ENCODE results near the gene FNIP1. TPM values are rescaled to one million over a fixed set of nuclear protein-coding genes. Genes with fewer than 3 reads are reported as not detected.

Gene FNIP1
- polyA plus RNA-seq, 1 donor from 2014 or later, result 18.1 TPM

- no peaks in the 10 kb centered on the region for H3K36me3 ChIP-seq (ENCODE audit: insufficient read depth, low read length)
- no peak overlapping the region for H3K9ac ChIP-seq (ENCODE audit: low read length)
- no peaks in the 10 kb centered on the region for H4K20me1 ChIP-seq (ENCODE audit: insufficient read depth)
- no peaks in the 10 kb centered on the region for H3K9me2 ChIP-seq (ENCODE audit: insufficient read depth, low read length)
- H3K9me3 ChIP-seq (ENCODE audit: low read length), result no peaks in the 10 kb centered on the region
- H3K4me2 ChIP-seq (ENCODE audit: low read length), result no peak overlapping the region
- no peaks in the 10 kb centered on the region for H3F3A ChIP-seq (ENCODE audit: insufficient read depth, low read length, poor library complexity, severe bottlenecking)
- H3K79me2 ChIP-seq (replicated peaks; ENCODE audit: insufficient read depth, low read length), result no peaks in the 10 kb centered on the region
- no peak overlapping the region for H3K4me3 ChIP-seq (ENCODE audit: low read length)
- no peaks in the 10 kb centered on the region for H3K27me3 ChIP-seq (ENCODE audit: insufficient read depth, low read depth, low read length)
- H3K27ac ChIP-seq (ENCODE audit: low read length), result no peak overlapping the region
- TF ChIP-seq MXI1 (conservative IDR thresholded peaks at IDR 0.05; ENCODE audit: poor library complexity, severe bottlenecking), result no peak
- no peak for TF ChIP-seq POLR2AphosphoS5 (IDR thresholded peaks at IDR 0.05)
- TF ChIP-seq REST (IDR thresholded peaks at IDR 0.05; ENCODE audit: borderline replicate concordance), result no peak
- no peak for TF ChIP-seq EZH2 (IDR thresholded peaks at IDR 0.05; ENCODE audit: borderline replicate concordance, insufficient read depth, low read length, poor library complexity, severe bottlenecking)
- no peak for TF ChIP-seq TAF1 (IDR thresholded peaks at IDR 0.05; ENCODE audit: low read depth)
- no peak for TF ChIP-seq RAD21 (conservative IDR thresholded peaks at IDR 0.05)
- no peak for TF ChIP-seq CTCF (IDR thresholded peaks at IDR 0.05; ENCODE audit: poor library complexity, severe bottlenecking)
- TF ChIP-seq SMC3 (conservative IDR thresholded peaks at IDR 0.05; ENCODE audit: poor library complexity), result no peak
- no peak for TF ChIP-seq EP300 (conservative IDR thresholded peaks at IDR 0.05; ENCODE audit: poor library complexity, severe bottlenecking)
- H2AFZ ChIP-seq (ENCODE audit: low read depth, low read length), result no peak overlapping the region
Measured at GRCh38 chr5:131814990-131815389, 18.2 kb upstream of the FNIP1 start.

- no peaks in the 10 kb centered on the region for H3K9me3 ChIP-seq (ENCODE audit: low read length)
- no peaks in the 10 kb centered on the region for H3K36me3 ChIP-seq (ENCODE audit: insufficient read depth, low read length)
- H3K27ac ChIP-seq (ENCODE audit: low read length), result no peak overlapping the region
- no peaks in the 10 kb centered on the region for H3K27me3 ChIP-seq (ENCODE audit: insufficient read depth, low read depth, low read length)
- no peak for TF ChIP-seq POLR2AphosphoS5 (IDR thresholded peaks at IDR 0.05)
- no peak for TF ChIP-seq RAD21 (conservative IDR thresholded peaks at IDR 0.05)
- no peak for TF ChIP-seq EZH2 (IDR thresholded peaks at IDR 0.05; ENCODE audit: borderline replicate concordance, insufficient read depth, low read length, poor library complexity, severe bottlenecking)
- no peak for TF ChIP-seq EP300 (conservative IDR thresholded peaks at IDR 0.05; ENCODE audit: poor library complexity, severe bottlenecking)
- no peak for TF ChIP-seq SMC3 (conservative IDR thresholded peaks at IDR 0.05; ENCODE audit: poor library complexity)
- no peak for TF ChIP-seq MXI1 (conservative IDR thresholded peaks at IDR 0.05; ENCODE audit: poor library complexity, severe bottlenecking)
- no peak for TF ChIP-seq TAF1 (IDR thresholded peaks at IDR 0.05; ENCODE audit: low read depth)
- TF ChIP-seq CTCF (IDR thresholded peaks at IDR 0.05; ENCODE audit: poor library complexity, severe bottlenecking), result no peak
- TF ChIP-seq REST (IDR thresholded peaks at IDR 0.05; ENCODE audit: borderline replicate concordance), result no peak
- no peaks in the 10 kb centered on the region for H3K79me2 ChIP-seq (replicated peaks; ENCODE audit: insufficient read depth, low read length)
- H3K4me2 ChIP-seq (ENCODE audit: low read length), result no peak overlapping the region
- no peak overlapping the region for H2AFZ ChIP-seq (ENCODE audit: low read depth, low read length)
- no peak overlapping the region for H3K4me3 ChIP-seq (ENCODE audit: low read length)
- no peaks in the 10 kb centered on the region for H3F3A ChIP-seq (ENCODE audit: insufficient read depth, low read length, poor library complexity, severe bottlenecking)
- H3K9ac ChIP-seq (ENCODE audit: low read length), result no peak overlapping the region
- H3K9me2 ChIP-seq (ENCODE audit: insufficient read depth, low read length), result no peaks in the 10 kb centered on the region
- no peaks in the 10 kb centered on the region for H4K20me1 ChIP-seq (ENCODE audit: insufficient read depth)
Measured at GRCh38 chr5:131812371-131813160, 15.7 kb upstream of the FNIP1 start.

Measured in neural cell (in vitro differentiated cells).